Hepatic stellate cell (primary cell): ENCODE results near the gene DAP3.
"Not testable (repeated sequence)": the region's sequence is repeated elsewhere in the genome, so short reads cannot be mapped to it uniquely, and the experiment has no call there.

ENCODE experiments used
- DNase-seq: peaks from one replicate; pipeline ENCODE4 v3.0.0; 2011; ENCODE audit warnings: low spot score

The DAP3 gene

DNA sequence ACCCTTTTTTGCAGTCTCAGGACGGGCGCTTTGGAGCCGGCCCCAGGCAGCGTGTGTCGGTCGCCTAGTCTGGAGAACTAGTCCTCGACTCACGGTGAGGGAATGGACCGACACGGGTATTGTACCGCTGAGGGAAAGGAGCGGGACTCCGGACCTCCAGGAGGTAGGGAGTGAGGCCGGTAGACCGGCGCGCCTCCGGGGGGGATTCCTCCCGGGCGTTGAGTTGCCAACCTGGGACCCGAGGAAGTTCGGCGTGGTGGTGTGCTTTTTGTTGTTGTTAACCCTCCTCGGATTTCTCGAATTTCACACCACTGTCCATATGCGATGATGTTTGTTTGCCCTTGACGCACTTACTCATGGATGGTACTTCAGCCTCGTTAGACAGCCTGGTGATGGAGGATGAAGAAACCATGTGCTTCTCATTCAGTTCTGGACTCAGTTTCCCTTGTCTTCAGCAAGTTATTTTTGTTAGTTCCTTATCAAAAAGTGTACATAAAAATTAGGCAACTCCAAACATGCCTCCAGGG lies at the start of gene DAP3:
TSS of gene DAP3 (plus strand) at position 11 of the 527 bp plus-strand sequence. CDS start 20,689 bp downstream, outside the sequence.
- DNase-seq: peak; percentile 87

DNA sequence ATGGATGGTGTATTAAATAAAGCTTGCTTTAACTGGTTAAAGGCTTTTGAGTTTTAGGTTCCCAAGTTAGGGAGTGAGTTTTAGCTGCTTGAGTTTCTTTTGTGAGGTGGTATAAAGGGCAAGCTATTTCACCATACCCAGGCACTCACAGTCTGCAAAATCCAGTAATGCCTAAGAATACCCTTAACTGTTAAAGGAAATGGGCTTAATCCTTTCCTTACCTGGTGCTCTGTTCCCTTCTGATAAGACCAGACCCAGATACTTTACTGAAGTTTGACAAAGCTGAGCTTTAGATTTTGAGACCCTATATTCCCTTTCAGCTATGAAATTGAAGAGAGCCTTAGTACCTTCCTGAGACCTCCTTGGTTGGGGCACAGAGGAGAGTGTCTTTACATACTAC lies 48.5 kb upstream of the DAP3 start:
- no peak for DNase-seq

DNA sequence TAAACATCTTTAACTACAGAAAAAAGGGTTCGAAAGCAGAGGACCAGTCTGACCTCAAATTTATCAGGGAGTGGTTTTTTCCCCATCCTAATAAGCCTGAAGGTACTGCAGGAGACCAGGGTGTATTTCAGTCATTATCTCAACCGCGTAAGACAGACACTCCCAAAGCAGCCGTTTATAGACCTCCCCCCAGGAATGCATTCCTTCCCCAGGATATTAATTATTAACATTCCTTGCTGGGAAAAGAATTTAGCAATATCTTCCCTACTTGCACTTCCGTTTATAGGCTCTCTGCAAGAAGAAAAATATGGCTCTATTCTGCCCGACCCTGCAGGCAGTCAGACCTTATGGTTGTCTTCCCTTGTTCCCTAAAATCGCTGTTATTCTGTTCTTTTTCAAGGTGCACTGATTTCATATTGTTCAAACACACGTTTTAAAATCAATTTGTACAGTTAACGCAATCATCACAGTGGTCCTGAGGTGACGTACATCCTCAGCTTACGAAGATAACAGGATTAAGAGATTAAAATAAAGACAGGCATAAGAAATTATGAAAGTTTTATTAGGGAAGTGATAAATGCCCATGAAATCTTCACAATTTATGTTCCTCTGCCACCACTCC lies 46.2 kb upstream of the DAP3 start:
- DNase-seq: not testable (repeated sequence)

DNA sequence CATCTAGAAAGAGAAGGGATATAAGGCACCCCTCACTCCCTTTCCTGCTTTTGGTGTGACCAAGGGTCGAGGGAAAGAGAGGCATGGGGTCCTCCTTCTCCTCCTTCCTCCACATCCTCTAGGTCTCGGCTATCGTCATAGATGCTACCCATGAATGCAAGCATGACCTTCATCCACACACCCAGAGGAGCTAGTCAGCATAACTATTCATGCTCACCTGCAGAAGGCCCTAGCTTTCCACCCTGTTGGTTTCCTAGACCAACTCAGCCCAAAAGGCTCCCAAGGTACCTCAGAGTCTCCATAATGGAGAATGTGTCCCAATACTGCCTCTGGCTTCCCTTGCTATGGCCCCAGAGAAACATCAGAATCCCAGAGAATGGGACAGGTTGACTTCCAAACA lies 45.7 kb upstream of the DAP3 start:
- no peak for DNase-seq

DNA sequence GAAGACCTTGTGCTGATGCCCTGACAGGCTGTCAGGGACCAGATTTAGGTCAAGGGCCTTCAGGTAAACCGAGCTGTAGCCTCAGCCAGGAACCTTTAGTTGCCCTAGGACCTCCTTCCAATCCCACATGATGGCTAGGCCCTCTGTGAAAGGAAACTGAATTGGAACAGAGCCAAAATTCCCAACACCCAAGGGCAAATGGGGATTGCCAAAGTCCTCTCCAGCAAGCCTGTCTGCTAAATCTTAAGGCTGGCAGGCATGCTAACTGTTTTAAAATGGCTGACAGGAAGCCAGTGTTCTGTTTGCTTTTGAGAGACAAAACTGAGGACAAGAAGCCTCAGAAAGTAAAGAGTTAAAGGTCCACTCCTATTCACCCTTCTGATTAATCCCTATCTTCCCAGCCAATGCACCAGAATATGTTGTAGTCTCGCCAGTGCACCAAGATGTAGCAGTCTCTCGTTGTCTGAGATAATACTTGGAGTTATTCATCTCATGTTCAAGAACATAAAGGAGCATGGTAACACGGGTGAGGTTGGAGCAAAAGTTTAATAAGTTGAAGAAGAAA lies 43.8 kb upstream of the DAP3 start:
- DNase-seq: no peak

DNA sequence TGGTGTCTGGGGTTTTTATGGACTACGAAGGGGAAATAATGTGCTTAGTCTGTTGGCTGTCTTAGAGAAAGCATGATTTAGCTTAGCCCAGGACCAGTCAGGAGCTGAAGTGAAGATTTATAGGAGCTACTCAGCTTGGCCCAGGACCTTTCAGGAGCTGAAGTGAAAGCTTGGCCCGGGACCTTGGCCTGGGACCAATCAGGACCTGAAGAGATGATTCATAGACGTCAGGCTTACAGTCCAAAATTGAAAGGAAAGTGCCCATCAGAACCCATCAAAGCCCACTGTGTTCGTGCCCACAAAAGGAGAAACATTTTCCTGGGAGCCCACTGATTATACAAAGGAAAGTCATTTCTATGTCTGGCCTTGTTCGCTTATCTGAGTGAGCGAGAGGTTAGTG lies 43.2 kb upstream of the DAP3 start:
- DNase-seq: no peak

DNA sequence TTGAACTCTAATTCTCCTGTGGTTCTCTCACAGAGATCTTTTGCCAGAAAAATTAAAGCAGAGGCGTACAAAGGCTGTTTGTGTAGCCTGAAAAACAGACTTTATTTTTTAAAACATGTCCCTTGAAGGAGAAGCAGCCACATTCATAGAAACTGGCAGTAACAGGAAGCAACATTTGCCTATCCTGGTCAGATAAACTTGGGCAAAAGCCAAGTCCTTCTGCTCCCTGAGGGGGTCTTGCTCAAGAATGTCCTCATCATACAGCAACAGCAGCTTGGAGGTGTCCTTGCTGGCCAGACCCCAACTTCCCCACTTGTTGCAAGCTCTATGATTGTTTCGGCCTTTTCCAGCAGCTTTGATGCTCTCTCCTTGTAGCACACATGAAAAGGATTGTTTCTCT lies 42.6 kb upstream of the DAP3 start:
- no peak for DNase-seq

DNA sequence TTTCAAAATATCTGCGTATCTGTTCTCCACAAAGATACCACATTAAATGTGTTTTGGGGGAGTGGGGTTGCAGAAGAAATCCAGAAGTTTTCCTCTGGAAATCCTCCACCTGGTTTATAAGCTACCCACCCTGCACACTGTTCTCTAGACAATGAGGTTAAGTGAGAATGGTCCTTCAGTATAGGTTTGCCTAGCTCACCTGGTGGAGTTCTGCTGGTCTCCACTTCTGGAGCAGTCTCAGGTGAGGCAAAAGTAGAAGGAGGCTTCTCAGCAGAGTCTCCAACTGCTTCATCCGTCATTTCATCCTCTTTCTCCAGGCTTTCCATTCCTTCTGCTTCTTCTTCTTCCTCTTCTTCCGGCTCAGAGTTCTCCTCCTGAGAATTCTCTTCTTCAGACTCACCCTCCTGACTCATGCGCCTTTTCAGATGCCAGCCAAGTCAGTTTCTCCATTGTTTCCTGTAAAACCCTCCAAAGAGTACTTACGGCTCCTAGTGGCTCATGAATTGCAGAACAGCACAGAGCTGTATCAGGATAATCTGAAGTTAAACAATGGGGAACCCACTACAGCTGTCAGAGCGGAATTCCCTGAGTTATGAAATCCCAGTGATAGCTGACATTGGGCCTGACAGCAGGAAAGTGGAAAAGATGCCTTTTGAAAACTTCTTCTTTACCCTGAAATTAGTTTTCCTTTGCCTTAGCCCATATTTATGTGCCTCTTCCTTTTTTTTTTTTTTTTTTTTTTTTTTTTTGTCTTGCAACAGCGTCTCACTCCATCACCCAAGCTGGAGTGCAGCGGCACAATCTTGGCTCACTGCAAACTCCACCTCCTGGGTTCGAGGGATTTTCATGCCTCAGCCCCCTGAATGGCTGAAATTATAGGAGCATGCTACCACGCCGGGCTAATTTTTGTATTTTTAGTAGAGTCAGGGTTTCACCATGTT lies 40.4 kb upstream of the DAP3 start:
- peak; percentile 77 for DNase-seq

DNA sequence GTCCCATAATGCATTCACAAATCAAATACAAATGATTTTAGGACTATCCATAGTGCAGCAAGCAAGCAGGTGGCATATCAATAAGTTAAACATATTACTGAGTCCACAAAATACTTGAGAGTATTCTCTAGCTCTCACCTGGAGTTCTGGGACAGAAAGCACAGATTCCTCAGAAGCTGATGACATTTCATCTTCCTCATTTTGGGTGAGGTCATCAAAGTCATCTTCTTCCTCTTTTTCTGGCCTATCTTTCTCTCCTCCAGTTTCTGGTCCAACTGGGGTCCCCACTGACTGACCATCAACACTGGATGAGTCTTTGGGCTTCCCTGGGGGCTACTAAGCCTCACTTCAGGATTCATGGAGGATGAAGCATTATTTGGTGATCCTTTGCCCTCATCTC lies 39.2 kb upstream of the DAP3 start:
- no peak for DNase-seq

DNA sequence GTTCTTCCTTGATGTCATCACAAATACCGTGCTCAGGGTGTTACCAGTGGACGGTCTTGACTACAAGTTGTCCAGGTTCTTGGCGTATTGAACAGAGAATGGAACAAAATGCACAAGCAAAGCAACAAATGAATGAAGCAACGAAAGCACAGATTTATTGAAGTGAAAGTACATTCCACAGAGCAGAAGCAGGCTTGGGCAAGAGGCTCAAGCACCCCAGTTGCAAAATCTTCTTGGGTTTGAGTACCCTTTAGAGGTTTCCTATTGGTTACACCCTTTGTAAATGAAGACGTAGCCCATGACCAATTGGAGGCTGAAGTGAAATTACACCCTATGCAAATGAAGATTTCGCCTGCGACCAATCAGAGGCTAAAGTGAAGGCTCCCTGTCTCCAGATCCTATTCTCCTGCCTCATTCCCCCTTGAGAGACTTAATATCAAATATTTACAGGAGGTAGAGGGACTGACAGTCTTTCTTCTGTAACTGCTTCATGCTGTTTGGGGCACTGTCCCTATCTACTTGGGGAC lies 38.6 kb upstream of the DAP3 start:
- no peak for DNase-seq

DNA sequence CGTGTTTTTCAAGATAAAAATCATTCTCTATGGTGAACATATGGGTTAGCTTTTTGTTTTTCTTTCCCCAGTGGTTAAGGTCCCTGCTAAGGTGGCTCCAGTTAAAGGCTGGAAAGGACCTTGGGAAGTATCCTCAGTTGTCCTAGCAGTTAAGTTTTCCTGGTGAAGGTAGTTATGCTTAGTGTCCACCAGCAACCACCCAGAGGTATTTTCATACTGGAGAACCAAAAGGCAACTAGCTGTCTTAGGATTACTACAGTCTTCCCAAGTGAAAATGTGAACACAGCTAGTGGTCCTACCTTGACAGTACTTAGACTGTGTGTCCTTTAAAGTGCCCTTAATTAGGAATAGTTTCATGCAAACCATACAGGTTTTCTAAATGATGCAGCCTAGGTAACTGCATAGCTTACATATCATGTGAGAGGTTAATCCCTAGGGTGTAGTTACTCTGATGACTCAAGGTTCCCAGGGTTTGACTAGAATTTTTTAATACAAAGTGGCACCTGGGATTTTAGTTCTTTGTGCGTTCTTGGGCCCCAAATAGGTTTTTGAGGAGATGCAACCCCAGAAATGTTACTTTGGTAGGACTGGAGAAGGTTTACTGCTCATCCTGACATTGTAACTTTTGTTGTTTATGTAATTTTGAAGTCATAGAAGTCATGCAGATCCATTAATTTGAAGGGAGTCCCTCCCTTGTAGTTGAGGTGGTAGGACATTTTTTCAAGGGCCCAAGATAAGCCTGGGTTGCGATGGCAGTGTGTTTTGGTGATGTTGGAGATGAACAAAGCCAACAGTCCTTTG lies 36.8 kb upstream of the DAP3 start:
- no peak for DNase-seq

DNA sequence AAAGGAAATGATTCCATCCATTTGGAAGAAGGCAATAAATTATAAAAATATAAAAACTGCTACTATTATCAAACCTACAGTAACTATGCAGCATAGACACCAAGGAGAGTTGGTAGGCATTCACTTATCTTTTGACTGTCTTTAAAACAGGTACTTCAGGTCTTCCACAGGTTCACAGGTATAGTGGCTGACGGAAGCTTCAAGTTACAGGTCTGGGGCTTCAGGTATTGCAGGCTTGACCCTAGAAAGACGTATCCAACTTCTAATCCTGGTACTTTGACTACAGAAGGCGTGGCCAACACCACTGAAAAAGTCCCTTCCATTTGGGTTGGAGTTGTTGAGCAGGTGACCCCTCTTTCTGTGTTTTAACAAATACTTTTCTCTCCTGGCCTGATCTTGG lies 35.9 kb upstream of the DAP3 start:
- DNase-seq: no peak

DNA sequence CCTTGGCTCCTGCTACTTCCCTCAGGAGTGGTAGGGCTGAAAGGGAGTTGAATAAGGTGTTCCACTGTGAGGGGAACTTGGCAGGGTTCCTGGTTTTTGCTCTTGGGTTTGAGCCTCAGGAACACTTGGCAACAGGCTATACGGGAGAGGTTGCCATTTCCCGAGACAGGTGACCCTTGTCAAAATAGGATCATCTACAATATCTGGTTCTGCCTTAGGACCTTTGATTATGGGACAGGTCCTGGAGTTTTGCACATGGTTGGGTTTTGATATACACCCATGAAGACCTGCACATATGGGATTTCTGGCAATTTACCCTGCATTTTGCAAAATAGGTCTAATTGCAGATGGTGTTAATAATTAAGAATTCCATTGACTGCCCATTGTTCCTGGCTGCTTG lies 31.4 kb upstream of the DAP3 start:
- DNase-seq: no peak

DNA sequence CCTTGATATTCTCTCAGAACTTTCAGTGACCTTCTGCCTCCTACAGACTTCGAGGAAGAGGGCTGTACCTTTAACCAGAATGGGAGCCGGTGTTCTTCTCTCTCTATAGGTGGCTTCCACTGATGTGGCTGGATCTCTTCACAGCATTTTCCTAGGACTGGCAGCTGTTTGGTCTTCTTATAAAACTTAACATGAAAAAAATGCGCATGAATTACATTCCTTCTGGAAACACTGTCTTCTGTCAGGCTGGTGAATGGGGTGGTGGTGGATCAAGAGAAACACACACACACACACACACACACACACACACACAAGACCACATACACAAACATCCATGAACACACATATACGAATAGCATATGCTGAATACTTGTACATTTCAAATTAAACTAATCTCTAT lies 27.7 kb upstream of the DAP3 start:
- not testable (repeated sequence) for DNase-seq

DNA sequence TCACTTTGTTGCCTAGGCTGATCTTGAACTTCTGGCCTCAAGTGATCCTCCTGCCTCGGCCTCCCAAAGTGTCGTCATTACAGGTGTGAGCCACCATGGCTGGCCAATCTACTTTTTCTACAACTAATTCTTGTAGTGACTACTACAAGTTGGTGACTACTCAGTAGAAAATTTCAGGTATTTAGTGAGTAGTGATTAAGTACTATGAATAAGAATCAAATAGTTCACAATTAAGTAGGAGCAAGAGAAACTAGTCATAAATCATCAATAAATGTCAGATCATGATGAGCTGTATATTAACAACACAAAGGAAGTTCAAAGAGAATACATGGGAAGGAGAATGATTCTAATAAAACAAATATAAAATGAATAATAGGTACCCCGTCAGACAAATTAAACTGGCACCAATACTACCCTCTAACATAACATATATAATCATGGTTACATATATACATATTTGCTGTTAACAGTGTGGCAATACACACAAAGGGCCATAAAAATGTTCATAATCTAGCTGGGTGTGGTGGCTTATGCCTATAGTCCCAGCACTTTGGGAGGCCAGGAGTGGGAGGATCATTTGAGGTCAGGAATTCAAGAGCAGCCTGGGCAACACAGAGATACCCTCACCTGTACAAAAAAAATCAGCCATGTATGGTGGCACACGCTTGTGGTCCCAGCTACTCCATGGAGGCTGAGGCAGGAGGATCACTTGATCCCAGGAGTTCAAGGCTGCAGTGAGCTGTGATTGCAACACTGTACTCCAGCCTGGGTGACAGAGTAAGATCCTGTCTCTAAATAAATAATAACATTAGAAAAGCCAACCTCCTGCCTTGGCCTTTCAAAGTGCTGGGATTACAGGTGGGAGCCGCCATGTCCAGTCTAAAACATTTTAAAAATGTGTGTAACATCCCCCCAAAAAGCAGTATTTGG lies 19.4 kb upstream of the DAP3 start:
- DNase-seq: no peak

DNA sequence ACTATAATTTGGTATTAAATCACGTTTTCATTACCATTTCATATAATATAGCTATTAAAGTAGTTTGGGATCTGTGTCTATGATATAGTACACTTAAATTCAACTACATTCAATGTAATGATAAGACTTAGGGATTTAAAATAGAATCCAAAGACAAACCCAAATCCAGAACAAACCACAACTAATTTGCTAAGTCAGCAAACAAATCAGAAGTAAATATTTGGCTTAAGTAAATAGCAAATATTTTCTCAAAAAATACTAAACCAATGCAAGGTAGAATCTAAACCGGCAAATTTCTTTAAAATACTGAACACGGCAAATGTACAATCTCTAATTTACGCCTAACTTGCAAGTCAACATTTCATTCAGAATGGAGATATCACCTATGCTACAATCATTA lies 17.1 kb upstream of the DAP3 start:
- no peak for DNase-seq

DNA sequence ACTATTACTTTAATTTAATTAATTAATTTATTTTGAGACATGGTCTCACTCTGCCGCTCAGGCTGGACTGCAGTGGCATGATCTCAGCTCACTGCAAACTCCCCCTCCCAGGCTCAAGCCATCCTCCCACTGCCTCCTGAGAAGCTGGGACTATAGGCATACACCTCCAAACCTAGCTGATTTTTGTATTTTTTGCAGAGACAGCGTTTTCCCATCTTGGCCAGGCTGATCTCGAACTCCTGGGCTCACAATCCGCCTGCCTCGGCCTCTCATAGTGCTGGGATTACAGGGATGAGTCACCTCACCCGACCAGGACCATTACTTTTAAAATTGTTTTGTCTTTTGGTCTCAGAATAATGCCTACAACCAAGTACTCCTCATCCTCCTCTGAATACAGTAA lies 15.9 kb upstream of the DAP3 start:
- DNase-seq: no peak

DNA sequence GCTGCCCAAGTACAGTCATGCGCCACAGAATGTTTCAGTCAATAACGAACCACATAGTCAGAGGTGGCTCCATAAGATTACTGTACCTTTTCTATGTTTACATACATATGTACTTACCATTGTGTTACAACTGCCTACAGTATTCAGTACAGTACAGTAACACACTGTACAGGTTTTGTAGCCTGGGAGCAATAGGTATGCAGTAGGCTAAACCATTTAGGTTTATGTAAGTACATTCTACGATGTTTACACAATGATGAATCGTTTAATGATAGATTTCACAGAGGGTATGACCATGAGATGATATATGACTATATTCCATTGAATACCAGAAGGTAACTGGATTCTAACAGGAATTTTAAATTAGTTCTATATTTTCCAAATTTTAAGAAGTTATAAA lies 10.9 kb upstream of the DAP3 start:
- DNase-seq: no peak

DNA sequence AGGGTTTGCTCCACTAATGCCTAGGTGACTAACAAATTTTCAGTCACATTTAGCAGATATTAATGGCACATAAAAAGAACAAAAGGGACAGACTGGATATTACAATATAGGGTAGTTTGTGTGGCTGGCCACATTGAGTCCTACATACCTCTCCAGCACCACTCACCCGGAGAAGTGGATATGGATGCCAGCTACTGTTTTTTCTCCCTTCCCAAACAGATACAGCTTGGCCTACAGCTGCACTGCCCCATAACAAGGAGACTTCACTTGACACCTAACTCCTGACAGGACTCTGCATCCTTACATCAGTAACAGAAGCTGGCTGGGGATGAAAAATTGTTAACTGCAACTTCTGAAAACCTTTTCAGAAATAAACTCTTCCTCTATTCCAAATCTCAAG lies 9.9 kb upstream of the DAP3 start:
- DNase-seq: not testable (repeated sequence)

DNA sequence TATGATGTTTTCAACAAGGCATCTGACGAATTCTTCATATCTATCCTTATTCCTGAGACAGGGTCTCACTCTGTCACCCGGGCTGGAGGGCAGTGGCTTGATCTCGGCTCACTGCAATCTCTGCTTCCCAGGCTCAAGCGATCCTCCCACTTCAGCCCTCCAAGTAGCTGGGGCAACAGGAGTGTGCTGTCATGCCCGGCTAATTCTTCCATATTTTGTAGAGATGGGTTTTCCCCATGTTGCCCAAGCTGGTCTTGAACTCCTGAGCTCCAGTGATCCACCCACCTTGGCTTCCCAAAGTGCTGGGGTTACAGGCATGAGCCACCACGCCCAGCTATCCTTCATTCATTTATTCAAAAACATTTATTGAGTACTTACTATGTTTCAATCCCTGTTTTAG lies 8.4 kb upstream of the DAP3 start:
- DNase-seq: no peak

DNA sequence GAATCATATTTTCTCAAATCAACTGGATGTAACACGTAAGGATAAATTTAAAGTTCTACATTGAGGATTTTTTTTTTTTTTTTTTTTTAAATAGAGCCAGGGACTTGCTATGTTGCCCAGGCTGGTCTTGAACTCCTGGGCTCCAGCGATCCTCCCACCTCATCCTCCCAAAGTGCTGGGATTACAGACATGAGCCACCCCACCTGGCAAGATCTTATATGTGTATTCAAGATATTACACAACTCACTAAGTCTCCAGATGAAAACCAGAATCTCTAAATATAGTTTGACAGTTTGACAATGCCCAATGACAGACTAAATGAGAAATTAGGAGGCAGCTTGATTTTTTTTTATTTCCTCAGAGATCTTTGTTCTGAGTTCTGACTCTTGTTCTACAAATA lies 7.1 kb upstream of the DAP3 start:
- DNase-seq: no peak
